Upper lobe of left lung (tissue), 4 donors: ENCODE results near the gene ATP1B1.

Source experiments
- POLR2A ChIP-seq, 4 donors: fragments of 450-650 bp; IDR thresholded peaks; one replicate each; pipeline ENCODE4 v1.5.1; 2016 to 2017; ENCODE audit warnings: antibody characterized with exemption in 4 of 4, mild to moderate bottlenecking in 2 of 4
- POLR2AphosphoS5 ChIP-seq, 2 donors: sonication (generic); formaldehyde crosslinking; IDR thresholded peaks; one replicate each; pipeline ENCODE4 v1.5.1; 2017; ENCODE audit warnings: antibody characterized with exemption in 2 of 2
- TF ChIP-seq, protein P1 (sequence below), 6 experiments: fragments of 450-650 bp in 4 of 6; fragments of 200-600 bp in 2 of 6; sonication (generic) in 2 of 6; IDR thresholded peaks; one replicate each; pipeline ENCODE4 v1.5.1; 2016 to 2019; ENCODE audit warnings: antibody characterized with exemption in 6 of 6

DNA sequence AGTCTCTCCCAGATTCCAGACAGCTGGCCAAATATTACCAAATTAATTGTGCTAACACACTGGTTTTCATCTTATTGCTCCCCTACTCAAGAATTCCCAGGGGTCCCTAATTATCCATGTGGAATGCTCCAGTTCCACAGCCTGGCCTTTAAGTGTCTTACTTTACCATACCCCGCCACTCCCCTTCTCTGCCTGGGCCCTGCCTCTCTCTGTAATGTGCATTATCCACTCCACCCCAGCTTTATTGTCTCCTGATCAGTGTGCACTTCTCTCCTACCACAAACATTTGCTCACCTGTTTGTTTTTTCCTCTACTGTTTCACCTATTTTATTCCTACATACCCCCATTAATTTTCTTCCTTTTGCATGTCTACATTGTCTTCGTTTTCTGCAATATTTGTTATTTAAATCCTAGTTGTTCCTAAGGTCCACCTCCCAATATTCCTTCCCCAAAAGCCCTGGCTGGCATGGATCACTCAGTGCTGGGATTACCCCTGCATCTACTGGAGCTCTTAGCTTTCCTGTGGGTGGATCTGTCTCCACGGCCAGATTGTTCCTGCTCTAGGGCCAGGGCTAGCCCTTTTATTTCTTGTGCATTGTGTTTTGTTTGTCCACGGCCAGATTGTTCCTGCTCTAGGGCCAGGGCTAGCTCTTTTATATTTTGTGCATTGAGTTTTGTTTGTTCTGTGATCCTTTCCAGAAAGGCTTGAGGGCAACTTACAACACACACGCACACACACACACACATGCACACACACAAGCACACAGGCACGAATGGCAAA lies 33.4 kb upstream of the ATP1B1 start:
- TF ChIP-seq, protein P1, sequence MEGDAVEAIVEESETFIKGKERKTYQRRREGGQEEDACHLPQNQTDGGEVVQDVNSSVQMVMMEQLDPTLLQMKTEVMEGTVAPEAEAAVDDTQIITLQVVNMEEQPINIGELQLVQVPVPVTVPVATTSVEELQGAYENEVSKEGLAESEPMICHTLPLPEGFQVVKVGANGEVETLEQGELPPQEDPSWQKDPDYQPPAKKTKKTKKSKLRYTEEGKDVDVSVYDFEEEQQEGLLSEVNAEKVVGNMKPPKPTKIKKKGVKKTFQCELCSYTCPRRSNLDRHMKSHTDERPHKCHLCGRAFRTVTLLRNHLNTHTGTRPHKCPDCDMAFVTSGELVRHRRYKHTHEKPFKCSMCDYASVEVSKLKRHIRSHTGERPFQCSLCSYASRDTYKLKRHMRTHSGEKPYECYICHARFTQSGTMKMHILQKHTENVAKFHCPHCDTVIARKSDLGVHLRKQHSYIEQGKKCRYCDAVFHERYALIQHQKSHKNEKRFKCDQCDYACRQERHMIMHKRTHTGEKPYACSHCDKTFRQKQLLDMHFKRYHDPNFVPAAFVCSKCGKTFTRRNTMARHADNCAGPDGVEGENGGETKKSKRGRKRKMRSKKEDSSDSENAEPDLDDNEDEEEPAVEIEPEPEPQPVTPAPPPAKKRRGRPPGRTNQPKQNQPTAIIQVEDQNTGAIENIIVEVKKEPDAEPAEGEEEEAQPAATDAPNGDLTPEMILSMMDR (IDR thresholded peaks at IDR 0.05), result no peak
- TF ChIP-seq POLR2AphosphoS5 (IDR thresholded peaks at IDR 0.05), result no peak
- no peak for TF ChIP-seq POLR2A (IDR thresholded peaks at IDR 0.05)
